ENCODE measurements around the gene TAS2R46.
"Not testable (repeated sequence)": the region's sequence is repeated elsewhere in the genome, so short reads cannot be mapped to it uniquely, and the experiment has no call there.

GRCh38 chr12:11033959-11034358 lies 28.1 kb downstream of the TAS2R46 start:
- TF ChIP-seq SUZ12 (IDR thresholded peaks at IDR 0.05); HDGF (IDR thresholded peaks at IDR 0.05; ENCODE audit: borderline replicate concordance); BHLHE40 (IDR thresholded peaks at IDR 0.05; ENCODE audit: borderline replicate concordance); FOXM1 (IDR thresholded peaks at IDR 0.05; ENCODE audit: borderline replicate concordance); LEF1 (IDR thresholded peaks at IDR 0.05; ENCODE audit: borderline replicate concordance); TARDBP (IDR thresholded peaks at IDR 0.05); ZNF384 (IDR thresholded peaks at IDR 0.05): not testable (repeated sequence)

All from HEK293T (cell line).